Measurements from ENCODE around the gene SAMD4A. TPM values are rescaled to one million over a fixed set of nuclear protein-coding genes. Genes with fewer than 3 reads are reported as not detected.

The SAMD4A gene
- total and polyA plus RNA-seq, 2 of the 4 experiments (the other 2 are of a cell fraction): 22.9 to 38.2 TPM

GRCh38 chr14:54690887-54691286 lies 124.0 kb downstream of the SAMD4A start:
- H2BK120ac ChIP-seq (ENCODE audit: low read depth, low read length): no peak overlapping the region
- H3K27ac ChIP-seq (ENCODE audit: insufficient read depth, low read length): no peak overlapping the region
- intact Hi-C loops (cut with micrococcal nuclease): loop anchor here (1.0 kb wide), 1 partner anchor 124 kb away; the partner anchor contains the start of gene SAMD4A
- no peak overlapping the region; the same call in 1 of the 2 replicates for H3K23ac ChIP-seq (ENCODE audit: low read depth, low read length)
- no peak overlapping the region for H2AFZ ChIP-seq (replicated peaks; ENCODE audit: low read length, poor library complexity)
- H3K9ac ChIP-seq (ENCODE audit: low read depth, low read length): no peak overlapping the region
- WGBS, 2 experiments (ENCODE audit: extremely low coverage in 2 of 2, insufficient read length in 1 of 2): no CpG with 5 or more reads among the region's 2 CpGs
- no peaks in the 10 kb centered on the region for H3K9me3 ChIP-seq (ENCODE audit: control insufficient read depth, insufficient read depth, low read length)
- in situ Hi-C loops (cut with MboI; ENCODE audit: low sequenced_read_pairs): no loop called here
- H3K56ac ChIP-seq (ENCODE audit: extremely low read depth, insufficient read depth, low read length): no peak overlapping the region
- H4K5ac ChIP-seq (ENCODE audit: low read depth, low read length): no peak overlapping the region
- DNase-seq: no peak
- peak overlapping the region; percentile 27; the same call in 1 of the 2 replicates for H2AK5ac ChIP-seq (ENCODE audit: low read depth, low read length)
- H3K4me2 ChIP-seq (ENCODE audit: low read depth, low read length): no peak overlapping the region
- H3K4me1 ChIP-seq (ENCODE audit: control insufficient read depth, insufficient read depth, low read length): peaks cover 23% of the 10 kb centered on the region
- POLR2A ChIA-PET (ENCODE audit: unreplicated experiment): interaction anchor here (0.6 to 0.9 kb wide), 2 partner anchors 112 to 125 kb away, joined by 11 to 21 read pairs; no protein-coding TSS in a partner anchor
- no peak overlapping the region for H2BK5ac ChIP-seq (ENCODE audit: low read depth, low read length, poor library complexity, severe bottlenecking)
- H3K18ac ChIP-seq (ENCODE audit: low read depth, low read length): no peak overlapping the region
- dilution Hi-C loops (cut with HindIII; ENCODE audit: low sequenced_read_pairs, unreplicated experiment): no loop called here
- H3K14ac ChIP-seq (replicated peaks; ENCODE audit: low read depth, low read length): no peak overlapping the region; the same call in 1 of the 2 replicates
- H3K9me1 ChIP-seq (ENCODE audit: insufficient read depth, low read length): peaks cover 45% of the 10 kb centered on the region
- H3K79me1 ChIP-seq (ENCODE audit: low read depth in 1 of 2, low read length in 2 of 2): peaks cover 72 to 92% of the 10 kb centered on the region in 2 experiments
- H3K4me3 ChIP-seq (ENCODE audit: insufficient read depth, low read depth, low read length): no peak overlapping the region
- TF ChIP-seq RFX5 (IDR thresholded peaks at IDR 0.05; ENCODE audit: low read depth, low read length) (no peak), FOS (IDR thresholded peaks at IDR 0.05; ENCODE audit: low read depth, low read length) (no peak), RAD21 (IDR thresholded peaks at IDR 0.05; ENCODE audit: low read length) (no peak), BHLHE40 (IDR thresholded peaks at IDR 0.05; ENCODE audit: low read depth, low read length) (no peak), ELK1 (IDR thresholded peaks at IDR 0.05; ENCODE audit: borderline replicate concordance, low read depth, low read length) (no peak), NFE2L2 (IDR thresholded peaks at IDR 0.05; ENCODE audit: low read depth, low read length) (no peak), USF2 (IDR thresholded peaks at IDR 0.05; ENCODE audit: low read depth, low read length) (no peak)
- H2BK20ac ChIP-seq (ENCODE audit: low read depth, low read length): no peak overlapping the region
- H3K36me3 ChIP-seq (ENCODE audit: control insufficient read depth, insufficient read depth, low read length): no peaks in the 10 kb centered on the region; the same call in none of the 2 replicates
- H2BK15ac ChIP-seq (ENCODE audit: low read depth, low read length): no peak overlapping the region
- H4K91ac ChIP-seq (ENCODE audit: insufficient read depth, low read depth, low read length): no peak overlapping the region
- H2AK9ac ChIP-seq (replicated peaks; ENCODE audit: low read depth, low read length, poor library complexity): no peak overlapping the region
- H4K8ac ChIP-seq (ENCODE audit: low read depth in 2 of 2, low read length in 2 of 2): no peak overlapping the region
- H3K27me3 ChIP-seq (ENCODE audit: control insufficient read depth, insufficient read depth, low read length): no peaks in the 10 kb centered on the region
- CTCF ChIA-PET: interaction anchor here (0.6 to 1.7 kb wide), 12 partner anchors 10 to 133 kb away, joined by 3 to 8 read pairs (median 4); no protein-coding TSS in a partner anchor
- no peak for ATAC-seq (ENCODE audit: low read depth)
- H4K20me1 ChIP-seq (ENCODE audit: insufficient read depth, low read length): peaks cover 72% of the 10 kb centered on the region
- H3K4ac ChIP-seq (ENCODE audit: low read depth, low read length): peak overlapping the region; percentile 34
- BruUV-seq (replicated peaks): no TSS peak
